Right lobe of liver (tissue), 6 donors: ENCODE results near the gene NAT16. TPM values are rescaled to one million over a fixed set of nuclear protein-coding genes. Genes with fewer than 3 reads are reported as not detected.

Experiments
- ATAC-seq, 4 donors: fragments of 200-7000 bp; cut with Tn5 transposase; one replicate each; pipeline ENCODE4 v1.9.1; 2020; ENCODE audit warnings: mild to moderate bottlenecking in 4 of 4, moderate library complexity in 4 of 4
- DNase-seq, 3 donors: peaks; one replicate each; pipeline ENCODE4 v3.0.0-alpha.2; 2020
- H3K27ac ChIP-seq, 3 donors: fragments of 200-600 bp; one replicate each; pipeline ENCODE4 v1.8.0; 2022
- H3K27me3 ChIP-seq, 2 donors: fragments of 200-600 bp; one replicate each; pipeline ENCODE4 v1.8.0; 2022
- H3K36me3 ChIP-seq, 4 donors: fragments of 200-600 bp; sonication (generic) in 1 of 4; one replicate each; pipeline versions ENCODE4 v1.5.1 to v1.8.0; 2017 to 2022; ENCODE audit warnings: control low read depth in 1 of 4
- H3K4me1 ChIP-seq, 4 donors: fragments of 200-600 bp; sonication (generic) in 1 of 4; one replicate each; pipeline versions ENCODE4 v1.5.1 to v1.8.0; 2017 to 2022; ENCODE audit warnings: control low read depth in 1 of 4
- H3K4me3 ChIP-seq, 3 donors: fragments of 200-600 bp; one replicate each; pipeline ENCODE4 v1.8.0; 2022
- H3K9me3 ChIP-seq, 4 donors: fragments of 200-600 bp; sonication (generic) in 1 of 4; one replicate each; pipeline versions ENCODE4 v1.5.1 to v1.8.0; 2017 to 2022; ENCODE audit warnings: control low read depth in 1 of 4
- POLR2A ChIP-seq: fragments of 450-650 bp; IDR thresholded peaks from one replicate; pipeline ENCODE4 v1.6.1; 2017; ENCODE audit warnings: antibody characterized with exemption, mild to moderate bottlenecking
- WGBS: methylation state at CpG from one replicate; pipeline ENCODE4 v1.1.6; 2018; ENCODE audit warnings: low coverage, low lambda C conversion rate; ENCODE audit not compliant: insufficient coverage; ENCODE audit errors: missing lambda C conversion rate; 5-methylcytosine and 5-hydroxymethylcytosine counted together
- intact Hi-C, 2 donors: fragments of 100-400 bp; cut with DNase I; formaldehyde crosslinking; loops; one replicate each; pipeline versions ENCODE4 v1.11.2 to v1.14.1; 2022
- total RNA-seq, 6 experiments: library from RNA; depleted of rRNA in 2 of 6; stranded (reverse); fragments of >200 nt in 2 of 6; fragmentation: NEBNext Ultra II Directional in 3 of 6; extraction: Animal tissue kit (Norgen Biotek cat#: 25700) in 3 of 6; gene quantifications; one replicate each; pipeline versions ENCODE4 v1.1.0 to v1.2.4, GENCODE V29; 2016 to 2023
- TF ChIP-seq, protein P1 (sequence below), 4 donors: fragments of 200-600 bp in 3 of 4; fragments of 450-650 bp in 1 of 4; IDR thresholded peaks; one replicate each; pipeline versions ENCODE4 v1.5.1 to v1.8.0; 2016 to 2022; ENCODE audit warnings: antibody characterized with exemption in 4 of 4, mild to moderate bottlenecking in 2 of 4
- donor health status: DM: no; HTN: yes; CAD: no.
- donor health status: DM: no; HTN: no; CAD: no.
- donor health status: DM: no; HTN: no; CAD: no.
- donor health status: DM: no; HTN: yes; CAD: no.
- donor health status: DM: no; HTN: yes; CAD: no.

NAT16 gene
- total RNA-seq, 6 experiments from 2014 or later: not detected

DNA sequence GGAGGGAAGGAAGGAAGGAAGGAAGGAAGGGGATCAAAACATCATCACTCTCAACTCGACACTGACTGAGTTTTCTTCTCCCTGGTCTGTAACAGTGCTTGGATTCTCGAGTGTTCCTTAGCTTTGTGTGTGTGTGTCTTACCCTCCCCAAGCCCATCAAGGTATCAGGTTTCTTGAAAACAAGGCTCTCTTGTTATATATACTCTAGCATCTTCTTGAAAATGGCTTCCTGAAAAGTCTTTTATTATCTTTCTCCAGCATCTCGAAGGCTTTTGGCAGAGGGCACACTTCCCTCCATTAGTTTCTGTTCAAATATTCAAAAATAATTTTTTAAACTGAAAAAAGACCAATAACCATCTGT is 39.8 kb downstream of the NAT16 start:
- no peaks in the 10 kb centered on the region for H3K9me3 ChIP-seq
- DNase-seq: no peak
- no peak overlapping the region for H3K4me3 ChIP-seq
- no peaks in the 10 kb centered on the region for H3K27me3 ChIP-seq
- 56% methylated on average over 3 of the region's 3 CpGs for WGBS
- H3K4me1 ChIP-seq: peaks cover 0 to 12% (median 7%) of the 10 kb centered on the region in 4 donors
- TF ChIP-seq, protein P1, sequence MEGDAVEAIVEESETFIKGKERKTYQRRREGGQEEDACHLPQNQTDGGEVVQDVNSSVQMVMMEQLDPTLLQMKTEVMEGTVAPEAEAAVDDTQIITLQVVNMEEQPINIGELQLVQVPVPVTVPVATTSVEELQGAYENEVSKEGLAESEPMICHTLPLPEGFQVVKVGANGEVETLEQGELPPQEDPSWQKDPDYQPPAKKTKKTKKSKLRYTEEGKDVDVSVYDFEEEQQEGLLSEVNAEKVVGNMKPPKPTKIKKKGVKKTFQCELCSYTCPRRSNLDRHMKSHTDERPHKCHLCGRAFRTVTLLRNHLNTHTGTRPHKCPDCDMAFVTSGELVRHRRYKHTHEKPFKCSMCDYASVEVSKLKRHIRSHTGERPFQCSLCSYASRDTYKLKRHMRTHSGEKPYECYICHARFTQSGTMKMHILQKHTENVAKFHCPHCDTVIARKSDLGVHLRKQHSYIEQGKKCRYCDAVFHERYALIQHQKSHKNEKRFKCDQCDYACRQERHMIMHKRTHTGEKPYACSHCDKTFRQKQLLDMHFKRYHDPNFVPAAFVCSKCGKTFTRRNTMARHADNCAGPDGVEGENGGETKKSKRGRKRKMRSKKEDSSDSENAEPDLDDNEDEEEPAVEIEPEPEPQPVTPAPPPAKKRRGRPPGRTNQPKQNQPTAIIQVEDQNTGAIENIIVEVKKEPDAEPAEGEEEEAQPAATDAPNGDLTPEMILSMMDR (IDR thresholded peaks at IDR 0.05): no peak
- no peak for TF ChIP-seq POLR2A
- no peak for ATAC-seq
- H3K36me3 ChIP-seq: peaks cover 0 to 11% (median 3%) of the 10 kb centered on the region in 4 donors
- intact Hi-C loops: loop anchor here (10.0 kb wide), 1 partner anchor 54 kb away; no protein-coding TSS in a partner anchor
- H3K27ac ChIP-seq: no peak overlapping the region

- peak; percentile 78 for TF ChIP-seq POLR2A
- TF ChIP-seq, protein P1 (IDR thresholded peaks at IDR 0.05): peak; percentile 77 to 80 (median 78)
- intact Hi-C loops: loop anchor here in 1 of 2 donors (5.0 kb wide), 1 partner anchor 41 kb away; no protein-coding TSS in a partner anchor
- no peak overlapping the region for H3K4me3 ChIP-seq
- no peaks in the 10 kb centered on the region for H3K9me3 ChIP-seq
- peaks cover 0 to 7% (median 4%) of the 10 kb centered on the region in 4 donors for H3K4me1 ChIP-seq
- no peaks in the 10 kb centered on the region for H3K27me3 ChIP-seq
- H3K36me3 ChIP-seq: peaks cover 0 to 17% (median 8%) of the 10 kb centered on the region in 4 donors
- ATAC-seq (peak; percentile 72 to 85 (median 74)), DNase-seq (peak; percentile 59 to 86 (median 62))
- peak overlapping the region in 2 of 3 donors; percentile 44 to 47 for H3K27ac ChIP-seq
- WGBS: 7% methylated on average over 8 of the region's 16 CpGs
Measured at GRCh38 chr7:101138213-101138870, 41.8 kb downstream of the NAT16 start.

DNA sequence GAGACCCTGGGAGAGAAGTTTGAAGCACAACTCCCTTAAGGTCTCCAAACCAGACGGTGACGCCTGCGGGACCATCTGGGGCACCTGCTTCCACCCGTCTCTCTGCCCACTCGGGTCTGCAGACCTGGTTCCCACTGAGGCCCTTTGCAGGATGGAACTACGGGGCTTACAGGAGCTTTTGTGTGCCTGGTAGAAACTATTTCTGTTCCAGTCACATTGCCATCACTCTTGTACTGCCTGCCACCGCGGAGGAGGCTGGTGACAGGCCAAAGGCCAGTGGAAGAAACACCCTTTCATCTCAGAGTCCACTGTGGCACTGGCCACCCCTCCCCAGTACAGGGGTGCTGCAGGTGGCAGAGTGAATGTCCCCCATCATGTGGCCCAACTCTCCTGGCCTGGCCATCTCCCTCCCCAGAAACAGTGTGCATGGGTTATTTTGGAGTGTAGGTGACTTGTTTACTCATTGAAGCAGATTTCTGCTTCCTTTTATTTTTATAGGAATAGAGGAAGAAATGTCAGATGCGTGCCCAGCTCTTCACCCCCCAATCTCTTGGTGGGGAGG is 42.4 kb downstream of the NAT16 start:
- H3K27me3 ChIP-seq: no peaks in the 10 kb centered on the region
- H3K27ac ChIP-seq: peak overlapping the region in 2 of 3 donors; percentile 44 to 47
- intact Hi-C loops: loop anchor here in 1 of 2 donors (5.0 kb wide), 1 partner anchor 40 kb away; no protein-coding TSS in a partner anchor
- TF ChIP-seq, protein P1 (IDR thresholded peaks at IDR 0.05): no peak
- peak; percentile 15 for TF ChIP-seq POLR2A
- DNase-seq: peak in 1 of 3 donors; percentile 46
- H3K4me3 ChIP-seq: no peak overlapping the region
- WGBS: 57% methylated on average over 3 of the region's 9 CpGs
- ATAC-seq: peak; percentile 10 to 36 (median 27)
- peaks cover 0 to 7% (median 4%) of the 10 kb centered on the region in 4 donors for H3K4me1 ChIP-seq
- H3K36me3 ChIP-seq: peaks cover 0 to 17% (median 8%) of the 10 kb centered on the region in 4 donors
- H3K9me3 ChIP-seq: no peaks in the 10 kb centered on the region

GRCh38 chr7:101134399-101134980 is 45.6 kb downstream of the NAT16 start:
- Histone ChIP-seq H3K27me3 (no peaks in the 10 kb centered on the region), H3K4me3 (no peak overlapping the region), H3K9me3 (no peaks in the 10 kb centered on the region), H3K4me1 (peaks cover 0 to 7% (median 5%) of the 10 kb centered on the region in 4 donors), H3K36me3 (peaks cover 0 to 32% (median 12%) of the 10 kb centered on the region in 4 donors), H3K27ac (no peak overlapping the region)
- intact Hi-C loops: no loop called here
- 66% methylated on average over 5 of the region's 6 CpGs for WGBS
- TF ChIP-seq, protein P1 (IDR thresholded peaks at IDR 0.05): no peak
- TF ChIP-seq POLR2A: peak; percentile 32
- ATAC-seq (no peak), DNase-seq (no peak)
